WTC11 (cell line): ENCODE results near the gene BACH2.

Experiments
- CREB1 ChIP-seq: sonication (generic); formaldehyde crosslinking; IDR thresholded peaks from 2 replicates; pipeline ENCODE4 v1.8.0; 2023; ENCODE audit warnings: mild to moderate bottlenecking, missing genetic modification reagents
- CREM ChIP-seq: sonication (generic); formaldehyde crosslinking; IDR thresholded peaks from 2 replicates; pipeline ENCODE4 v1.8.1; 2022; ENCODE audit warnings: mild to moderate bottlenecking, missing genetic modification reagents, moderate library complexity
- ESRRA ChIP-seq: sonication (generic); formaldehyde crosslinking; IDR thresholded peaks from 2 replicates; pipeline ENCODE4 v1.8.1; 2022; ENCODE audit warnings: mild to moderate bottlenecking, missing genetic modification reagents, borderline replicate concordance
- MYBL2 ChIP-seq: sonication (generic); formaldehyde crosslinking; IDR thresholded peaks from 2 replicates; pipeline ENCODE4 v1.8.1; 2023; ENCODE audit warnings: mild to moderate bottlenecking, moderate library complexity, missing genetic modification reagents
- NFE2L1 ChIP-seq: sonication (generic); formaldehyde crosslinking; IDR thresholded peaks from 2 replicates; pipeline ENCODE4 v1.8.1; 2023; ENCODE audit warnings: missing genetic modification reagents
- TEAD4 ChIP-seq: sonication (generic); formaldehyde crosslinking; IDR thresholded peaks from 2 replicates; pipeline ENCODE4 v1.8.0; 2022; ENCODE audit warnings: mild to moderate bottlenecking, missing genetic modification reagents
- TF ChIP-seq, protein P1 (sequence below): fragments of 200-600 bp; IDR thresholded peaks from 2 replicates; pipeline ENCODE4 v1.8.0; 2022; ENCODE audit warnings: antibody characterized with exemption
- TF ChIP-seq, protein P2 (sequence below): fragments of 250-450 bp; sonication (Bioruptor Pico); conservative IDR thresholded peaks from 2 replicates; pipeline ENCODE4 v1.9.0; 2021; ENCODE audit warnings: mild to moderate bottlenecking
- TF ChIP-seq, protein P3 (sequence below): sonication (generic); formaldehyde crosslinking; IDR thresholded peaks from 2 replicates; pipeline ENCODE4 v1.8.1; 2022; ENCODE audit warnings: low read depth, missing genetic modification reagents, borderline replicate concordance
- TF ChIP-seq, protein P4 (sequence below): sonication (generic); formaldehyde crosslinking; IDR thresholded peaks from 2 replicates; pipeline ENCODE4 v1.8.0; 2023; ENCODE audit warnings: missing genetic modification reagents
- TF ChIP-seq, protein P5 (sequence below): sonication (generic); formaldehyde crosslinking; IDR thresholded peaks from 2 replicates; pipeline ENCODE4 v1.8.0; 2022; ENCODE audit warnings: missing genetic modification reagents

DNA sequence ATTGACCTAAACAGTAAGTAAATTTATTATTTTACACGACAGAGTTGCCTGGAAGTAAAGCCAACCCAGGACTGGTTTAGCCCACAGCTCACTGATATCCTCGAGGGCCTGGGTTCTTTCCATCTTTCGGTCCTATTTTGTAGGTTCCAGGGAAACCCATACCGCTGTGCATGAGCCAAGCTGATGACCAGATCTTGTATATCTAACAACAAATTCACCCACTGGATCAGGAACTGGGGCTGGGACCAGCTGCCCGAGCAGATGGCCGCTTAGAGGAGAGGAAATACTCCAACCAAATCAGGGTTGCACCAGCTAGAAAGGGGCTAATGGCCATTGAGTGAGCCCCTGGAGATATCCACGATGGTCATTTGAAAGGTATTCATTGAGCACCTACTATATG is 139.2 kb downstream of the BACH2 start:
- TF ChIP-seq CREM (CRISPR knock-in tag), result no peak
- TF ChIP-seq, protein P1, sequence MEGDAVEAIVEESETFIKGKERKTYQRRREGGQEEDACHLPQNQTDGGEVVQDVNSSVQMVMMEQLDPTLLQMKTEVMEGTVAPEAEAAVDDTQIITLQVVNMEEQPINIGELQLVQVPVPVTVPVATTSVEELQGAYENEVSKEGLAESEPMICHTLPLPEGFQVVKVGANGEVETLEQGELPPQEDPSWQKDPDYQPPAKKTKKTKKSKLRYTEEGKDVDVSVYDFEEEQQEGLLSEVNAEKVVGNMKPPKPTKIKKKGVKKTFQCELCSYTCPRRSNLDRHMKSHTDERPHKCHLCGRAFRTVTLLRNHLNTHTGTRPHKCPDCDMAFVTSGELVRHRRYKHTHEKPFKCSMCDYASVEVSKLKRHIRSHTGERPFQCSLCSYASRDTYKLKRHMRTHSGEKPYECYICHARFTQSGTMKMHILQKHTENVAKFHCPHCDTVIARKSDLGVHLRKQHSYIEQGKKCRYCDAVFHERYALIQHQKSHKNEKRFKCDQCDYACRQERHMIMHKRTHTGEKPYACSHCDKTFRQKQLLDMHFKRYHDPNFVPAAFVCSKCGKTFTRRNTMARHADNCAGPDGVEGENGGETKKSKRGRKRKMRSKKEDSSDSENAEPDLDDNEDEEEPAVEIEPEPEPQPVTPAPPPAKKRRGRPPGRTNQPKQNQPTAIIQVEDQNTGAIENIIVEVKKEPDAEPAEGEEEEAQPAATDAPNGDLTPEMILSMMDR, result no peak
- TF ChIP-seq NFE2L1, result no peak
- TF ChIP-seq MYBL2 (CRISPR knock-in tag), result no peak
- TF ChIP-seq, protein P2, sequence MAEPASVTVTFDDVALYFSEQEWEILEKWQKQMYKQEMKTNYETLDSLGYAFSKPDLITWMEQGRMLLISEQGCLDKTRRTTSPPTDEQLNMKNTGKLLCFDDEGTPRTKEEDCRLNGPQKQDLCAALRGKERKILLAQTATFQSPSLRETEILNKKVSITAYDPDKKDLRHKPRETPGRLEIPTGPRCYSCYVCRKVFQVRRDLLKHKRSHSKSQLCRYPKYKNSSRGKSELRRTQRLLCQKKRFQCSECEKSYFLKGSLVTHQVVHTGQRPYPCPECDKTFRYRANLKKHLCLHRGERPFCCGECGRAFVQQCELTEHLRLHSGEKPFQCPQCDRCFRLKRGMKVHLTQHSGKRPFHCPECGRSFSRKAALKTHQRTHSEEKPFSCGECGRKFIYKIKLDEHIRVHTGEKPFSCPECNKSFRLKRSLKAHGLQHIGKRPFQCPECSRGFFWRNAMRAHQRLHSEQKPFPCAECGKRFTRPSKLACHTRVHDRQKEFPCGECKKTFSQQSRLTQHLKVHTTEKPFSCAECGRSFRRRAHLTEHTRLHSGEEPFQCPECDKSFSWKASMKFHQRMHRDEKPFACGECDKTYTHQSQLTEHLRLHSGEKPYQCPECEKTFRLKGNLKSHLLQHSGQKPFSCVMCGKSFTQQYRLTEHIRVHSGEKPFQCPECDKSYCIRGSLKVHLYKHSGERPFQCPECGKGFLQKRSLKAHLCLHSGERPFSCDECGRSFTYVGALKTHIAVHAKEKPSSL, result no peak
- TF ChIP-seq, protein P3, sequence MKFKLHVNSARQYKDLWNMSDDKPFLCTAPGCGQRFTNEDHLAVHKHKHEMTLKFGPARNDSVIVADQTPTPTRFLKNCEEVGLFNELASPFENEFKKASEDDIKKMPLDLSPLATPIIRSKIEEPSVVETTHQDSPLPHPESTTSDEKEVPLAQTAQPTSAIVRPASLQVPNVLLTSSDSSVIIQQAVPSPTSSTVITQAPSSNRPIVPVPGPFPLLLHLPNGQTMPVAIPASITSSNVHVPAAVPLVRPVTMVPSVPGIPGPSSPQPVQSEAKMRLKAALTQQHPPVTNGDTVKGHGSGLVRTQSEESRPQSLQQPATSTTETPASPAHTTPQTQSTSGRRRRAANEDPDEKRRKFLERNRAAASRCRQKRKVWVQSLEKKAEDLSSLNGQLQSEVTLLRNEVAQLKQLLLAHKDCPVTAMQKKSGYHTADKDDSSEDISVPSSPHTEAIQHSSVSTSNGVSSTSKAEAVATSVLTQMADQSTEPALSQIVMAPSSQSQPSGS (CRISPR knock-in tag), result no peak
- TF ChIP-seq CREB1 (CRISPR knock-in tag), result no peak
- TF ChIP-seq TEAD4 (CRISPR knock-in tag), result no peak
- TF ChIP-seq ESRRA (CRISPR knock-in tag), result no peak
- TF ChIP-seq, protein P4, sequence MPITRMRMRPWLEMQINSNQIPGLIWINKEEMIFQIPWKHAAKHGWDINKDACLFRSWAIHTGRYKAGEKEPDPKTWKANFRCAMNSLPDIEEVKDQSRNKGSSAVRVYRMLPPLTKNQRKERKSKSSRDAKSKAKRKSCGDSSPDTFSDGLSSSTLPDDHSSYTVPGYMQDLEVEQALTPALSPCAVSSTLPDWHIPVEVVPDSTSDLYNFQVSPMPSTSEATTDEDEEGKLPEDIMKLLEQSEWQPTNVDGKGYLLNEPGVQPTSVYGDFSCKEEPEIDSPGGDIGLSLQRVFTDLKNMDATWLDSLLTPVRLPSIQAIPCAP (CRISPR knock-in tag), result no peak
- TF ChIP-seq, protein P5, sequence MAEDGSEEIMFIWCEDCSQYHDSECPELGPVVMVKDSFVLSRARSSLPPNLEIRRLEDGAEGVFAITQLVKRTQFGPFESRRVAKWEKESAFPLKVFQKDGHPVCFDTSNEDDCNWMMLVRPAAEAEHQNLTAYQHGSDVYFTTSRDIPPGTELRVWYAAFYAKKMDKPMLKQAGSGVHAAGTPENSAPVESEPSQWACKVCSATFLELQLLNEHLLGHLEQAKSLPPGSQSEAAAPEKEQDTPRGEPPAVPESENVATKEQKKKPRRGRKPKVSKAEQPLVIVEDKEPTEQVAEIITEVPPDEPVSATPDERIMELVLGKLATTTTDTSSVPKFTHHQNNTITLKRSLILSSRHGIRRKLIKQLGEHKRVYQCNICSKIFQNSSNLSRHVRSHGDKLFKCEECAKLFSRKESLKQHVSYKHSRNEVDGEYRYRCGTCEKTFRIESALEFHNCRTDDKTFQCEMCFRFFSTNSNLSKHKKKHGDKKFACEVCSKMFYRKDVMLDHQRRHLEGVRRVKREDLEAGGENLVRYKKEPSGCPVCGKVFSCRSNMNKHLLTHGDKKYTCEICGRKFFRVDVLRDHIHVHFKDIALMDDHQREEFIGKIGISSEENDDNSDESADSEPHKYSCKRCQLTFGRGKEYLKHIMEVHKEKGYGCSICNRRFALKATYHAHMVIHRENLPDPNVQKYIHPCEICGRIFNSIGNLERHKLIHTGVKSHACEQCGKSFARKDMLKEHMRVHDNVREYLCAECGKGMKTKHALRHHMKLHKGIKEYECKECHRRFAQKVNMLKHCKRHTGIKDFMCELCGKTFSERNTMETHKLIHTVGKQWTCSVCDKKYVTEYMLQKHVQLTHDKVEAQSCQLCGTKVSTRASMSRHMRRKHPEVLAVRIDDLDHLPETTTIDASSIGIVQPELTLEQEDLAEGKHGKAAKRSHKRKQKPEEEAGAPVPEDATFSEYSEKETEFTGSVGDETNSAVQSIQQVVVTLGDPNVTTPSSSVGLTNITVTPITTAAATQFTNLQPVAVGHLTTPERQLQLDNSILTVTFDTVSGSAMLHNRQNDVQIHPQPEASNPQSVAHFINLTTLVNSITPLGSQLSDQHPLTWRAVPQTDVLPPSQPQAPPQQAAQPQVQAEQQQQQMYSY, result no peak
